Retinal pigment epithelial cell (primary cell): ENCODE results near the gene UNC5B.
"Not testable (repeated sequence)": the region's sequence is repeated elsewhere in the genome, so short reads cannot be mapped to it uniquely, and the experiment has no call there.

Experiments
- DNase-seq: peaks from one replicate; pipeline ENCODE4 v3.0.0-alpha.2; 2010; ENCODE audit warnings: low read depth
- H3K4me3 ChIP-seq: 2 replicates; pipeline ENCODE4 v1.5.1; 2011; ENCODE audit warnings: mild to moderate bottlenecking, low read length, control low read depth, moderate library complexity
- CTCF ChIP-seq: conservative IDR thresholded peaks from 2 replicates; pipeline ENCODE4 v1.5.1; 2011; ENCODE audit warnings: low read depth, low read length, control low read depth, inconsistent platforms

Gene UNC5B

DNA sequence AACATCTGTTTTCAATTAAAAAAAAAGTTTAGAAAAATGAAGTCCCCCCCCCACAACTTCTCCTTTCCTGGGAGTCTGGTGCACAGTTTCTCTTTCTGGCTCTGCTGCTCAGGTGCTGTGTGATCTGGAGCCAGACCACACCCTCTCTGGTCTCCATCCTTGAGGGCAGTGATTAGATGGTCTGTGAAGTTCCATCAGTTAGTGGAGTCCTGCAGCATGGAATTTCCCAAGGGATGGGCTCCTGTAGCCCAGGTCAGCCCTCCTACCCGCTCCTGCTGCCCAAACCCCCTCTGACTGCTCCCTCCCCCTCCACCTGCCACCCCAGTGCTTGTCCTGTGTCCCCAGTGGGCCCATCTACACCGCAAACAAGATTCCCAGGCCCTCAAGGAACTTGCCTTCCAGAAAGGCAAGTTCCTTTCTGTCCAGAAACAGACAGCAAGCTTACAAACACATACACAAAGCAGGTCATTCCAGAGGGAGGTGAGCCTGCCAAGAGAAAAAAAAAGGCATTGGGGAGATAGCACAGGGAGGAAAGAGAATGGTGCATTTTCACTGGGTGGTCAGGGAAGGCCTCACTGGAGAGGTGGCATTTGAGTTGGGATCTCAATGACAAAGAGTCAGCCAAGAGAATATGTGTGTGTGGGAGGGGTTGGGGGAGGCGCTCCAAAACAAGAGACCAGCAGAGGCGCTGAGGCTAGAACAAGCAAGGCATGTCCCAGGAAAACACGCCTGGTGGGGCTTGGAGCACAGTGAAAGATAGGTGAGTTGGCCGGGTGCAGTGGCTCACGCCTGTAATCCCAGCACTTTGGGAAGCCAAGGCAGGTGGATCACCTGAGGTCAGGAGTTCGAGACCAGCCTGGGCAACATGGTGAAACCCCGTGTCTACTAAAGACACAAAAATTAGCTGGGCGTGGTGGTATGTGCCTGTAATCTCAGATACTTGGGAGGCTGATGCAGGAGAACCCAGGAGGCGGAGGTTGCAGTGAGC is 57.2 kb downstream of the UNC5B start:
- H3K4me3 ChIP-seq = no peak overlapping the region
- TF ChIP-seq CTCF = peak; percentile 2
- no peak for DNase-seq

DNA sequence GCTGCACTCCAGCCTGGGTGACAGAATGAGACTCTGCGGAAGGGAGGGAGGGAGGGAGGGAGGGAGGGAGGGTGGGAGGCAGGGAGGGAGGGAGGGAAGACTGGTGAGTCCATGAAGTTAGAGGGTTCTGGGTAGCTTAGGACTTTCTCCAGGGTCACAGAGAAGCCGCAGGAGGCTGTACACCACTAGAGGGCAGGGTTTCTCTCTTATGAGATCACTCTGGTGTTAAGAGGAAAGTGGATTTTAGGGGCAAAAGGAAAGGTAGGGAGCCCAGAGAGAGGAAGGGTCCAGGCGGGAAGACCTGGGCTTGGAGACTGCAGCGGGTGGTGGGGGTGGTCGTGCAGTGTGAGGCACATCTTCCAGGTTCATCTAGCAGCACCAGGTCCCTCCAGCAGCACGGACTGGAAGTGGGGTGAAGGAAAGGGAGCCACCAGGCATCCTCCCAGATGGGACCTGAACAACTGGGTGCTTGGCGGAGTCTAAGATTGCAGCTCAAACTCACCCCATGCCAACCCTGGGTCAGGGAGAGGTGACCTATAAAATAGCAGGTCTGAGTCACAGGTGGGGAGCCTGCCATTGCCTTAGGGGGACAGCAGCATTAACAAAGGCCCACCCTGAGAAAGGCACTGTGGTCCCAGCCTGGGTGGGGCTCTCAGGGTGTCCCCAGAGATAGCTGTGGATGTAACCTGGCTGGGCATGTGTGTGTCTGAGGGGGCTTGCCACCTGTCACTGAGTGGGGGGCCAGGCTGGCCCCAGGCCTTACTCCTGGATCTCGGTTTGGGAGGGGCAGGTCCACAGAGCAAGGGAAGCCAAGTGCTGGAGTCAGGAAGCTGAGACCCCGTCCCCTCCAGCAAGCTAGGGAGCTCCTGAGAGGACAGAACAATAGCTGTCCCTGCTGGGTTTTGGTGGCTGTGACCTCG is 58.2 kb downstream of the UNC5B start:
- no peak overlapping the region for H3K4me3 ChIP-seq
- DNase-seq = no peak
- peak; percentile 85 for TF ChIP-seq CTCF

- DNase-seq = no peak
- H3K4me3 ChIP-seq = no peak overlapping the region
- no peak for TF ChIP-seq CTCF
These were observed 59.3 kb downstream of the UNC5B start for GRCh38 chr10:71271662-71272055.

DNA sequence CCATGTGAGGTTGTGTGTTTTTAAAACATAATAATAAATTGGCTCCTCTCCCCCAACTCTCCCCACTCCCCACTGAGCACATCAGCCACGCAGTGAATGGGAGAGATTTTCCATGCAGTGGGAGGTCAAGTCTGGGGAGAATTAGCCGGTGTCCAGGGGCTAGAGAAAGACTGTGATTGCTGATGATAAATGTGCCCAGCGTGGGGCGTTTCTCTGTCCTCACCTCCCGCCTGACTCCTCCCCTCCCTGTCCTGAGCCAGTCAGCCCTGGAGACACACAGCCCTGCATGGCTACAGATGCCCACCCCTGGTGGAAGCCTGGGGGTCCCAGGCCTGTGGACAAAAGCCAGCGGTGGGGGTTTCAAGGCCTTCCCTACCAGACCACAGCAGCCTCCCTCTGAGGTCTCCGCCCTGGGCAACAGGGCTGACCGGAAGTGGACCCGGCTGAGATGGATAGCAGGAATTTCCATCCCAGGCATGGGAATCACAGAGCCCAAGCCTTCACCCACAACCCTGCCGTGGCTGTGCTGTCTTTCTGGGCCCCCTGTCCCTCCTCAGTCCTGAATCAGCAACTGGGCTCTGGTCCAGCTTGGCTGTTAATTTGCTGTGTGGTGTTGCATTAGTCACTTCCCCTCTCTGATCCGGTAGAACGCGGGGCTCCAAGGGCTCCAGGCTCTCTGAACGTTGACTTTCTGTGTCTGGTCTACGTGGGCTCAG is 59.8 kb downstream of the UNC5B start:
- no peak for DNase-seq
- no peak for TF ChIP-seq CTCF
- H3K4me3 ChIP-seq = no peak overlapping the region

DNA sequence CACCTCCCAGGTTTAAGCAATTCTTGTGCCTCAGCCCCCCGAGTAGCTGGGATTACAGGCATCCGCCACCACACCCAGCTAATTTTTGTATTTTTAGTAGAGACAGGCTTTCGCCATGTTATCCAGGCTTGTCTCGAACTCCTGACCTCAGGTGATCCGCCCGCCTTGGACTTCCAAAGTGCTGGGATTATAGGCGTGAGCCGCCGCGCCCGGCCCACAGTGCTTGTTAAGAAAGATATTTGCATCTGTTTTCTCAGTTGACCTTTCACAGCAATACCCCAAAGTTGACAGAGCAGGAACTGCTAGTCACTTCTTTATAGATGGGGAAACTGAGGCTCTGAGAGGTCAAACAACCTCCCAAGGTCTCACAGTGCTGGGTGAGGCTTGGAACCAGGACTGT is 60.6 kb downstream of the UNC5B start:
- not testable (repeated sequence) for DNase-seq, H3K4me3 ChIP-seq

GRCh38 chr10:71273506-71273905 is 61.1 kb downstream of the UNC5B start:
- no peak for DNase-seq
- H3K4me3 ChIP-seq = no peak overlapping the region
- TF ChIP-seq CTCF = no peak
